Fibroblast of the conjunctiva (primary cell): ENCODE results near the gene DBX1.
"Not testable (repeated sequence)": the region's sequence is repeated elsewhere in the genome, so short reads cannot be mapped to it uniquely, and the experiment has no call there.

Experiments used
- DNase-seq: peaks from one replicate; pipeline ENCODE4 v3.0.0-alpha.2; 2010; ENCODE audit warnings: low read depth

DBX1 gene

DNA sequence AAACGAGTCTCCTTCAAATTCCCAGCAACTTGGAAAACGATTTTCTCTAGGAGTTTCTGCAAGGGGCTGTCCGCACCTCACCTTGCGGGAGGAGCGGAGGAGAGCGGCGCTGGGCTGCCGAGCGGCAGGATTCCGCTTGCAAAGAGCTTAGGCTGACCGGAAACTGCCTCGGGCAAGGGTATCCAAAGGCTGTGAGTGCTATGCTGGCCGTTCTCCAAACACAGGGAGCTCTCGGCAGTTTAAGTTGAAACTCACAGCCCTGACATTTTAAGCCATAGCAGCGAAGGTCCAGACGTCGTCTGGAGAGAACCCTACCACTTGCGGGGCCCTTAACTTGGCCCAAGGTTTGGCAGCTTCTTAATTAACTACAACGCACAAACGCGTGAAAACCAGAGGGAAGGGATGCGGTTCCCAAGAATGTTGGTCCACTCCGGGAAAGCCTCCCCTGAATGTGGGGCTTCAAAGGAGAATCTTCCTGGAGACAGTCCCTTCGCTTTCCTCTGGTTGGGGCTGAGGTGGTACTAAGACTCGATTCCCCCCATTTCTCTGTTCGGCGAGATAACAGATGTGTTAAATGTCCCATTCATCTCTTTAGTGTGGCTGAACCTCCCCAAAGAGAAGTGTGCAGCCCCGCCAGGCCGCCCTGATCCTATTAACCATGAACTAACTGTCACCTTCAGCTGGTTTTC lies 1.1 kb upstream of the DBX1 start:
- DNase-seq: no peak

DNA sequence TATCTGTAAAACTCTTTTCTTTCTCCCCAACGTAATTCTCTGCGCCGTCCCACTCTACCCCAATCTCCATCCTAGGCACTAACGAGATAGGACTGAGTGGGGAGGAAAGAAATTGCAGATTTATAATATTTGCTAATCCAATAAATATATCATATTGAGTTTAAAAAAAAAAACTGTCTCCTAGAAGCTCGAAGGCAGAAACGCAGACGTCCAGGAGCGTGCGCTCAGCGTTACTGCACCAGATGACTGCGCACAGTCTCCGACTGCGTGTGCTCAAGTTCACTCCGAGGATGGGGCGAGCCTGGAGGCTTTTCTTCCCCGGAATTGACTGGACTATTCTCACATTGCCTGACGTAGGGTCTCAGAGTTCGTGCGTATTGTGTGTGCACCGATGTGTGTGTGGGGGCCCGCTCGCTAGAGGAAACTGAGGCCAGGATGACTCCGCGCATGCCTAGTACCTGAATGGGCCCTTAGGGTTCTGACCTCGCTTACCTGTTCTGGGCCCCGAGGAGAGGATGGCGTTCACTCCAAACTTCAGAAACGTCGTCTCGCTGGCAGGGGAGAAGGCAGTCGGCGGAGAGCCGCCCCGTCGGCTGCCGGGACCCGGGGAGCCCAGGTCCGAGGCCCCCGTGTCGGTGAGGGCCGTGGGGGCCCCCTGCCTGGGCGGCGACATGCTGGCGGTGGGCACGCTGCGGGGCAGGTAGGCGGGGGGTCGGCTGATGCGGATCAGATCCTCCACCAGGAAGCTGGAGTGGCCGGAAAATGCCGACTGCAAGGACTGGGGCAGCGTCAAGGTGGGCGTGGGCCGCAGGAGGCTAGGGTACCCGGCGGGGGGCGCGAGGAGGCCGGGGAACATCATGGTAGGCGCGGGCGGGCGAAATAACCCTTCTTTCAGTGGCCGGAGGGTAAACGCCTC lies 551 bp downstream of the DBX1 start:
- no peak for DNase-seq

GRCh38 chr11:20158597-20159257 lies 1.5 kb downstream of the DBX1 start:
- peak; percentile 9 for DNase-seq

DNA sequence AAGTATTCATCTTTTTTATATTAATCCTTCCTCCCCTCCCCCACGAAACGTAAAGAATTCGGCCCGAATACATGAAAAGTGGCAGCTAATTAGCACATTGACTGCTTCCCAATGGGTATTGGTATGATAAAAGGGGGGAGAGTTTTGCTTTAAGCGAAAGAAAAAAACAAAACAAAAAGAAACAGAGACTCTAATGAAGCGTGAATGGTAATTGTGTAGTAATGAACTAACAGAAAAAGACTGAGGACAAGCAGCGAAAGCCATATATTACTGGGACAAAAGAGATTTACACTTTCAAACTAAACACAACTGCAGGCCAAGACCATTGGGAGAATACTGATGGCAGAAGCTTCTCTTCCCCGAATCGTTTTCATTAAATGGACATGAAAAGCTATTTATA lies 2.5 kb downstream of the DBX1 start:
- DNase-seq: no peak

GRCh38 chr11:20156876-20157613 lies 3.2 kb downstream of the DBX1 start:
- no peak for DNase-seq

DNA sequence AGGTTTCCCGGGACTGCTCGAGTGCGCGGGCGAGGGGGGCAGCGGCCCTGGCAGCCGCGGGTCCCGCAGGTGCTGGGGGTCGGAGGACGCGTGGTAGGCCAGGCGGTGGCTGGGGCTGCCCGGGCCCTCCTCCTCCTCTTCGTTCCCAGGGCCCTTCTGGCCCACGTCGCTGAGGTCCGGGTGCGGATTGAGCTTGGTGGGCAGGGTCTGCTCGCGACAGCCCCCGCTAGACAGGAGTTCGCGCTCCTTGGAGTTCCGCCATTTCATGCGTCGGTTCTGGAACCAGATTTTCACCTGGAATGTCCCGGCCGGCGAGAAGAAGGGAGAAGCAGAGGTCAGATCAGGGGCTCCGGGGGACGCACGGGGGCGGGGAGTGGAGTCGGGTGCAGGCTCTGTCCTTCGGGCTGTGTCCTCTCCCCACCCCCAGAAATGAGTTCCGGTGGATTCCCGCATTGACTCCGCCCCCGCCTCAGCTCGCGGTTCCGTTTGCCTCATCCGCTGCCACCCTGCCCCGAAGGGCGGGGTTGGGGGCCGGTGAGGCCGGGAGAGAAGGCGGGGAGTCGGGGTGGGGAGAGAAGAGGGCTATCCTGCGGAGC lies 3.9 kb downstream of the DBX1 start:
- no peak for DNase-seq

DNA sequence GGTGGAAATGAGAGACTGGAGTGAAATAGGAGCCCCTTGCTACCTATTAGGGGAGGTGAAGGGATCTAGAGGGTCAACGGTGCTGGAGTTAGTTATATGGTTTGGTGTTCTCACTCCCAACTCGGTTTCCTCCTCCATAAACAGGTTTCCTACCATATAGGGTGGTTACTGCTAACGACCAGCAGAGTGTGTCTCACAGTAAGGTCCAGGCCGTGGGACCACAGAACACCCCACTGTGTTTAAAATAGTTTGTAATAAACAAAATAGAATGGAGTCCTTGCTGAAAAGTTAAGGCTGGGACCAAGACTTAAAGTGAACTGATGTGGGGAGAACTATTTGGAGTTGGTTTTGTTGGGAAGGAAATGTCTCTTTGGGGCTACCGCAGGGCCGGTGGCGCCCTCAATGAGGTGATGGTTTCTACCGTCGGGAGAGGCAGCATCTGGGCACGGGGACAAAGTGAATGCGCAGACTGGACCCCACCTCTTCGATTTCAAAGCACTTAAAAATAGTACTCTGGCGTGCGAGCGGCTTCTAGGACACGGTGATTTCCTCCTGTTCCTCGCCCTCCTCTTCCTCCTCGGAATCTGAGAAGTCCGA lies 4.5 kb downstream of the DBX1 start:
- DNase-seq: no peak

GRCh38 chr11:20154381-20154780 lies 5.9 kb downstream of the DBX1 start:
- DNase-seq: no peak

DNA sequence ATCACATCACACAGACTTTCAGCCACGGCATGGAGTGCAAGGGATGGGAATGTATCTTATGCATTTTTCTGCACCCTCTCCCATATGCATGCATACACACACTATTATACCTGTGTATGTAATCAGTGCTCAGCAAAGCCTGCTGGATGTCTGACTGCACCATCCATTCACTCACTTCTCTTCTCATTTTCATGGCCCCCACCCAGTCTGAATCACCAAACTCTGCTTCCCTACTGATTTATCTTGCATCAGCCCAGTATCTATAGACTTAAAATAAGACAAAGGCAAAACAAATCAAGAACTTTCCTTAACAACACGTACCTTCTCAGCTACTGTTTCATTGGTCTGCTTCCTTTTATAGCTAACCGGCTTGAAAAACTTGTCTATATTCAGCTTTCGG lies 21.6 kb downstream of the DBX1 start:
- no peak for DNase-seq

DNA sequence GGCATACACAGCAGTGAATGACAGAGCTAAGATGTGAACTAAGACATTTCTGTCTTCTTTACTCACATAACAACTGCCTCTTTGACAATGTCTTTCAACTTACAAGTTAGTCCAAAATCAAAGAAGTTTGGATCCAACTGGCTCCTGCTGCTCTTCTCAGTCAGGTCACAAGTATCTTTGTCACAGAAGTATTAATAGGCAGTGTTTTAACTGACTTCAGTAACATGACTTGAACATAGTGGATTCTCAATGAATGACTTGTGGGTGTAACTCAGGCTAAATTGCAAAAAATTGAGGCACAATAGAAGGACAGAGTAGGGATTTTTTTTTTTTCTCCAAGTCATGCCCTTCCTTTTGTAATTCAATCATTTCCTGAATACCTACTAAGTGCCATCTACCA lies 22.6 kb downstream of the DBX1 start:
- no peak for DNase-seq

GRCh38 chr11:20134991-20135736 lies 25.1 kb downstream of the DBX1 start:
- no peak for DNase-seq

DNA sequence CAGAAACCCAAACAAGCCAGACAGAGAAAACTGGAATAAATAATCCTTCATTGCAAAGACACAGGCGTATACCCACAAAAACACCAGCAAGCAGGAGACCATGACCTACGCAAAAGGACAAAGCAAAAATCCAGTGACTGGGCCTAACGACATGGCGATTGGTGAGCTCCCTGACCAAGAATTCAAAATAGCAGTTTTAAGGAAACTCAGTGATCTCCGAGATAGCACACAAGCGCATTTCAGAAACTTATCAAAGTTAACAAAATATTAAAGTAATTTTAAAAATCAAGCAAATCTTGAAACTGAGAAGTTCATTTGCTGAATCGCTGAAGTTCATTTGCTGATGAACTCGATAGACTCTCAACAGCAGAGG lies 27.6 kb downstream of the DBX1 start:
- DNase-seq: no peak

GRCh38 chr11:20131788-20132666 lies 28.2 kb downstream of the DBX1 start:
- DNase-seq: peak; percentile 33

DNA sequence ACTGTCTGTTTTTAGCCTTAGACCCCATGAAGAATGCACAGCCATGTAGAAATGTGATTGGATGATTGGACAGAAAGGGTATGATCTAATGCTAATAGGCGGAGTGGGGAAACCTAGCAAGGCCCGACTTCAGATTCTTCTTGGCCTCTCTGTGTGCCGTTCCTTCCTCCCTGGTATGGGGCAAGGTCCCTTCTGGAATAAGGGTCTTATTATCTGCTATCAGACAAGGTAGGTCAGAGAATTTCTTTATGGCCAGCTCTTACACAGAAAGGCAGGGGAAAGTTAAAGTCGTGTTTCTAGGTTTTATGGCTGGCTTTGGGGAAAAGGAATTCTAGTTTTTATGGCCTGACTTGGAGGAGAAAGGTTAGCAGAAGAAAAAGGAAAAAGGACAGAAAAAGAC lies 30.6 kb downstream of the DBX1 start:
- DNase-seq: no peak

DNA sequence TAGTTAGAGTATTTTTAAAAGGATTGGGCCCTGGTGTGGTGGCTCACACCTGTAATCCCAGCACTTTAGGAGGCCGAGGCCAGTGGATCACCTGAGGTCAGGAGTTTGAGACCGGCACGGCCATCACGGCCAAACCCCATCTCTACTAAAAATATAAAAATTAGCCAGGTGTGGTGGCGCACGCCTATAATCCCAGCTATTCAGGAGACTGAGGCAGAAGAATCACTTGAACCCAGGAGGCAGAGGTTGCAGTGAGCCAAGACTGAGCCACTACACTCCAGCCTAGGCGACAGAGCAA lies 31.8 kb downstream of the DBX1 start:
- DNase-seq: not testable (repeated sequence)

- DNase-seq: peak; percentile 53
Measured at GRCh38 chr11:20127671-20128527, 32.4 kb downstream of the DBX1 start.

- DNase-seq: no peak
Measured at GRCh38 chr11:20126724-20127123, 33.6 kb downstream of the DBX1 start.

DNA sequence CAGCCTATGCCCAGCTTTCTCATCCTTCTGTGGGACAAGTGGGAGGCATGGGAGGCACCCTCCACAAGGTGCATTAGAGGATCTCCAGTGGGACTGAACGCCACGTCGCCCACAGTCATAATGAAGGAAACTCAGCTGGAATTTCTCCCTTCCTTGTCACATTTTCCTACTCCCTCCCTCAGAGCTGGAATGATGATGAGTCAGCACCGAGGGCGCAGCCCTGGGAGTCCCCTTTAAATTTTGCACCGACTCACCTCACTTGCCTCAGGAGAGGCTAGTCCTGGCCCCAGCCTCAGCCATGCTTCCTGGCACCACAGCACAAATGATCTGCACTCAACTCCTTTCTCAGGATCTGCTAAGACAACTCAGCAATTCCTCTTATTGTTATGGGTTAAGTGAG lies 34.3 kb downstream of the DBX1 start:
- no peak for DNase-seq

- no peak for DNase-seq
Measured at GRCh38 chr11:20122131-20122530, 38.1 kb downstream of the DBX1 start.
